ENCODE results near the gene SLC2A9. TPM values are rescaled to one million over a fixed set of nuclear protein-coding genes. Genes with fewer than 3 reads are reported as not detected.

SLC2A9 gene
- total and polyA plus RNA-seq, 2 of the 13 experiments (the other 11 are each of a cell fraction or from before 2014, with no cell fraction given) = 36.2 to 42.3 TPM

DNA sequence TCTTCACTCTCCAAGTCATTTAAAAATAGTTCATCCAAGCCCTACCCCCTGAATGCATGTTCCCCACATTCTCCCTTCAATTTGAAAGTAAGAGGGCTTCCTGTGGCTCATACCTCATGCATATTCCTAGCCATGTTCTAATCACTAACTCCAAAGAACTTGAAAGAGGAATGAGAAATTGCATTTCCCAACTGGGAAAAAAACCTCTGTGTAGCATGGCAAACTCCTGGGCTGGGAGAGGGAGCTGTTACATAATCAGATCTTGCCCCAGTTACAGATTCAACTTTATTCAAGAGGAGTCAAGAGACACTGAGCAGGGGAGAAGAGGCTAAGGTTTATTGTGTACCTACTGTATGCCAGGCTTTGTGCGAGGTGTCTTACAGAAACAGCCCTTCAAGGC lies 90.2 kb downstream of the SLC2A9 start (continued):
- TF ChIP-seq, protein P1, sequence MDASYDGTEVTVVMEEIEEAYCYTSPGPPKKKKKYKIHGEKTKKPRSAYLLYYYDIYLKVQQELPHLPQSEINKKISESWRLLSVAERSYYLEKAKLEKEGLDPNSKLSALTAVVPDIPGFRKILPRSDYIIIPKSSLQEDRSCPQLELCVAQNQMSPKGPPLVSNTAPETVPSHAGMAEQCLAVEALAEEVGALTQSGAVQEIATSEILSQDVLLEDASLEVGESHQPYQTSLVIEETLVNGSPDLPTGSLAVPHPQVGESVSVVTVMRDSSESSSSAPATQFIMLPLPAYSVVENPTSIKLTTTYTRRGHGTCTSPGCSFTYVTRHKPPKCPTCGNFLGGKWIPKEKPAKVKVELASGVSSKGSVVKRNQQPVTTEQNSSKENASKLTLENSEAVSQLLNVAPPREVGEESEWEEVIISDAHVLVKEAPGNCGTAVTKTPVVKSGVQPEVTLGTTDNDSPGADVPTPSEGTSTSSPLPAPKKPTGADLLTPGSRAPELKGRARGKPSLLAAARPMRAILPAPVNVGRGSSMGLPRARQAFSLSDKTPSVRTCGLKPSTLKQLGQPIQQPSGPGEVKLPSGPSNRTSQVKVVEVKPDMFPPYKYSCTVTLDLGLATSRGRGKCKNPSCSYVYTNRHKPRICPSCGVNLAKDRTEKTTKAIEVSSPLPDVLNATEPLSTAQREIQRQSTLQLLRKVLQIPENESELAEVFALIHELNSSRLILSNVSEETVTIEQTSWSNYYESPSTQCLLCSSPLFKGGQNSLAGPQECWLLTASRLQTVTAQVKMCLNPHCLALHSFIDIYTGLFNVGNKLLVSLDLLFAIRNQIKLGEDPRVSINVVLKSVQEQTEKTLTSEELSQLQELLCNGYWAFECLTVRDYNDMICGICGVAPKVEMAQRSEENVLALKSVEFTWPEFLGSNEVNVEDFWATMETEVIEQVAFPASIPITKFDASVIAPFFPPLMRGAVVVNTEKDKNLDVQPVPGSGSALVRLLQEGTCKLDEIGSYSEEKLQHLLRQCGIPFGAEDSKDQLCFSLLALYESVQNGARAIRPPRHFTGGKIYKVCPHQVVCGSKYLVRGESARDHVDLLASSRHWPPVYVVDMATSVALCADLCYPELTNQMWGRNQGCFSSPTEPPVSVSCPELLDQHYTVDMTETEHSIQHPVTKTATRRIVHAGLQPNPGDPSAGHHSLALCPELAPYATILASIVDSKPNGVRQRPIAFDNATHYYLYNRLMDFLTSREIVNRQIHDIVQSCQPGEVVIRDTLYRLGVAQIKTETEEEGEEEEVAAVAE (CRISPR knock-in tag; IDR thresholded peaks at IDR 0.05; ENCODE audit: borderline replicate concordance) = no peak
- TF ChIP-seq, protein P2, sequence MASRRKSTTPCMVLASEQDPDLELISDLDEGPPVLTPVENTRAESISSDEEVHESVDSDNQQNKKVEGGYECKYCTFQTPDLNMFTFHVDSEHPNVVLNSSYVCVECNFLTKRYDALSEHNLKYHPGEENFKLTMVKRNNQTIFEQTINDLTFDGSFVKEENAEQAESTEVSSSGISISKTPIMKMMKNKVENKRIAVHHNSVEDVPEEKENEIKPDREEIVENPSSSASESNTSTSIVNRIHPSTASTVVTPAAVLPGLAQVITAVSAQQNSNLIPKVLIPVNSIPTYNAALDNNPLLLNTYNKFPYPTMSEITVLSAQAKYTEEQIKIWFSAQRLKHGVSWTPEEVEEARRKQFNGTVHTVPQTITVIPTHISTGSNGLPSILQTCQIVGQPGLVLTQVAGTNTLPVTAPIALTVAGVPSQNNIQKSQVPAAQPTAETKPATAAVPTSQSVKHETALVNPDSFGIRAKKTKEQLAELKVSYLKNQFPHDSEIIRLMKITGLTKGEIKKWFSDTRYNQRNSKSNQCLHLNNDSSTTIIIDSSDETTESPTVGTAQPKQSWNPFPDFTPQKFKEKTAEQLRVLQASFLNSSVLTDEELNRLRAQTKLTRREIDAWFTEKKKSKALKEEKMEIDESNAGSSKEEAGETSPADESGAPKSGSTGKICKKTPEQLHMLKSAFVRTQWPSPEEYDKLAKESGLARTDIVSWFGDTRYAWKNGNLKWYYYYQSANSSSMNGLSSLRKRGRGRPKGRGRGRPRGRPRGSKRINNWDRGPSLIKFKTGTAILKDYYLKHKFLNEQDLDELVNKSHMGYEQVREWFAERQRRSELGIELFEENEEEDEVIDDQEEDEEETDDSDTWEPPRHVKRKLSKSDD (CRISPR knock-in tag; IDR thresholded peaks at IDR 0.05; ENCODE audit: low read depth) = no peak
- TF ChIP-seq CBX2 (IDR thresholded peaks at IDR 0.05; ENCODE audit: low read depth, low read length) = no peak
- no peak for TF ChIP-seq CBX2 (CRISPR knock-in tag; IDR thresholded peaks at IDR 0.05; ENCODE audit: low read depth)
- no peak for TF ChIP-seq RBM22 (optimal IDR thresholded peaks at IDR 0.05; ENCODE audit: low read length)
- no peak for TF ChIP-seq ZNF101 (CRISPR knock-in tag; IDR thresholded peaks at IDR 0.05; ENCODE audit: borderline replicate concordance, low read depth)

Measured in HepG2 (cell line).